ENCODE results near the gene PAPPA2.

PAPPA2 gene

DNA sequence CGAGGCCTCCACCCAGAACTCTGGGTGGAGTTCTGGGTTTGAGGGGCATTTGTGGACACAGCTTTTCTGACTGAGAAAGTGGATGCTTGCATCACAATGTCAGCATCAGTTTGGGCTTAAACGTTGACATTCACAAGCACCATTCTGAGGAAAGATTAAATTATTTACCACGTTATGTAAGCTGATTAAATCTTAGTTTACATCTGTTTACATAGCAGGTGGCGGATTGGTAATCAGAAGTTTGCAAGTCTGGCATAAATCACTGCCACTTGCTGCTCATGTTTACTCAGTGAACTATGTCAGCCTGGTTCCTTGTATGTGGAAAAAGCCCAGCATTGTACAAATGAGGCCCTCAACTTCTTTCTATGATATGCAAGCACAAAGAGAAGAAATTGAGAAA lies 310.1 kb downstream of the PAPPA2 start:
- no peak for DNase-seq

DNA sequence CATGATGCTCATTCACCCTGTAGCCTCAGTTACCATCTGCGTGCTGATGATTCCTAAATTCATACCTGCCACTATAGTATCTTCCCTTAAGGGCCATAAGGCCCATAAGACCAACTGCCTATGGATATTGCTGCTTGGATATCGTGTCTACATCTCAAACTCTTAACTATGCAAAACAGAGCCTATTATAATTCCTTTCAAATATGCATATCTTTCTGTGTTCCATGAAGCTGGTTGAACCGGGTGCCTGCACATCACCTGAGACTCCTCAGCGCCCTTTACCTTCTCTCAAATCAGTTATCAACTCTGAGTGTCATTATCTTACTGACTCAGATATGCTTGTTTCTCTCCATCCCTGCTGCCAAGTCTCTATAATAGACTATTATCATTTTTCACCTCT lies 311.2 kb downstream of the PAPPA2 start:
- DNase-seq: no peak

DNA sequence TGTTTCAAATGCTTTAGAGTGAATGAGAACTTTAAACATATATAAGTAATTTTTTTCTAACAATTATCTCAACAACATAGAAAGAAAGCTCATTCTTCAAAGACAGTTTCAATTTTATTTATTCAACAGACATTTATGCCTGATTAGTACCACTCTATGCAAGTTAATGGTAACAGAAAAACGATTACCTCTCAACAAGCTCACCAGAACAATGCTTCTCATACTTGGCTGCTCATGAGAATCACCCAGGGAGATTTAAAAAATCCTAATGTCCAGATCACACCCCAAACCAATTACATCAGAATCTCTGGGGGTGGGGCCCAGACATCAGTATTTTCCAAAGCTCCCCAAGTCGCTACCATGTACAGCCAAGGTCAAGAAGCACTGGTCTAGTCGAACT lies 312.4 kb downstream of the PAPPA2 start:
- DNase-seq: no peak

DNA sequence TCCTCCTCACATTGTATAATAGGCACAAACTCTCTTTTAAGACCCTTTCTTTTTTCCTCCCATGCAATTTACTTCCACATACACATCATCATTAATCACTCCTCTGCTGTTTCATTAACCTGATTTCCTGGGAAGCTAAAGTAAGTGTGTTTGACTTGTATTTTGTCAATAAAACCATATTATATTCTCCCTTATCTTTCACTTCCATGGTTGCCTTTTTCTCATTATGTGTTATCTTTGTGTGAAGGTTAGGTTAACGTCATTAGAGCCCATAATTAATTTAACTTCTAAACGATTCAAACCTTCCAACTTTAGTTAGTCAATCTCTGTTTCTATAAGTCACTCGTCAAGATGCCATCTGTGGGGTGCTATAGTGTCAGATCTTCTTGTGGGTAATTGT lies 313.0 kb downstream of the PAPPA2 start:
- no peak for DNase-seq

DNA sequence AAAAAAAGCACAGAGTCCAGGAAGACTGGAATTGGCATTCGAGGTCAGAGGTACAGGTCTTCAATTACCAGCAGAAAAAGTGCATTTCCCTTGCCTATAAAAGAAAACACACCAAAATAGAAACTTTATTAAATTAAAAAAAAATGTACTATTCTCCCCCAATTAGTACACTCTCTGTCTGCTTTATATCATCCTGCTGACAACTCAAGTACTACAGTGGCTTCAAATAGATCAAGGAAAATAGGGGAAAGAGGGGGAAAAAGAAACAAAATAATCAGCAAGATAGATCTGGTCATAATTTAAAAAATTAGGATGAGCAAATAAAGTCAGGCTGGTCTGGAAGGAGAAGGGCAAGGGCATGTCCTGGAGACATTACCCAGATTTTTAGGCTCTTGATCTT lies 315.1 kb downstream of the PAPPA2 start:
- no peak for DNase-seq

DNA sequence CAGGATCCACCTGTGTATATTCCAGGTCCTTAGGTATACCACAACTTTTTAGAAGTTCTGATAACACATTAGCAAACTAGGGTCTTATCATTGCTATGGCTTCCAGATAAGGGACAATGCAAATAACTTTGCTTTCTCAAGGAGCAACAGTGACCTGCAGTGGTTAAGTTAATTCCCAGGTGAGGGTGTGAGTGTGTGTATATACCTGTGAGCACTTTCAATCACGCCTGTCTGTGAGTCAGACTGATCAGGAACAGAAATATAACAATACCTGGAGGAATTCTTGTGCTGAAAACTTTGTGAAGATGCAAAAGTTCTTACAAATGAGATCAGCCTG lies 317.0 kb downstream of the PAPPA2 start:
- DNase-seq: no peak

DNA sequence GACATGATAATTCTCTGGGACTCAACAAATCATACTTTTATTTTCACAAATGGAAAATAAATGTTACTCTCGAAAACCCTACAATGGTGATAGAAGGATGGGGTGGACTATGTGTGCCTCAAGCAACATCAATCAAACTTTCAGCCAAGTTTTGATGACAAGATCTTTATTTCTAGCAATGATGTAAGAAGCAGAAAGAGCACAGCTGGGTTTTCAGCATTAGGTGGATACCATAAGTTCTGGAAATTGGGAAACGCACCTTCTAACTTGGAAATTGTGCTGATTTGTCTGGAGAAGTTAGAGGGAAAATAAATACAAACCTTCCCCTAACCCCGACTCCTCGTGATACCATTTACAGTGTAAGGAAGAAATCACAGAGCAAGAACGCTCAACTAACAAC lies 320.3 kb downstream of the PAPPA2 start:
- DNase-seq: no peak

DNA sequence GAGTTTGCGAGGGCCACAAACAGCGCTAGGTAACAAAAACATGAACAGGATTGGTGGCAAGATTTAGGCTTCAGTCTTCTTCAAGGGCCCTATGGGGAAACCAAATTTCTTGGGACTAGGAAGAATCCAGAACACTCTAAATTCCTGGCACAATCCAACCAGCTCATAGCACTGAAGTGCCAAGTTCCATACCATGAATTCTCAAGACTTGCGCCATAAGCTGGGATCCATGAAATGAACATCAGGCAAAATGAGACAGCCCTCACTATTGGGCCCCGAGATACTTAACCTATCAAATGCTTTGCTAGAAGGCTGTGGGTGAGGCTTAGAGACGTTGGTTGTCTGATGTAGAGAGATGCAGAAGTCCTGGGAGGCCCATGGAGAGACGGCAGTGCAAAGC lies 322.1 kb downstream of the PAPPA2 start:
- DNase-seq: no peak

DNA sequence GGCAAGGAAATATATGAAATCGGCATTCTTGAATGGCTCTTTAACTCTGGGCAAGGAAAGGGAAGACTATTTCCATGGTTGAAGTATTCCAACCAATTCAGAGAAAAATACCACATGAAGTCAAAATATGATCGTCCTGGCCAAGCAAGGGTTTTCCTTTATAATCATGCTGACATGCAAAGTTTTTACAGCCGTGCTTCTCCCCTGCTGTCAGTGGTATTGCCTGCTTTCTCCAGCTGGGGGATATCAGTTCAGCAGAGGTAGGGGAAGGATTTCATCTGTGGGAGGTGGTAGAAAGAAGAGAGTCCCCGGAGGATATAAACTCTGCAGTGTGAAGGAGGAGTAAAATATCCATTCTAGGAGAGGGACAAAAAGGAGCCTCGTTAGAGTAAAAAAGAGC lies 322.8 kb downstream of the PAPPA2 start:
- DNase-seq: no peak

DNA sequence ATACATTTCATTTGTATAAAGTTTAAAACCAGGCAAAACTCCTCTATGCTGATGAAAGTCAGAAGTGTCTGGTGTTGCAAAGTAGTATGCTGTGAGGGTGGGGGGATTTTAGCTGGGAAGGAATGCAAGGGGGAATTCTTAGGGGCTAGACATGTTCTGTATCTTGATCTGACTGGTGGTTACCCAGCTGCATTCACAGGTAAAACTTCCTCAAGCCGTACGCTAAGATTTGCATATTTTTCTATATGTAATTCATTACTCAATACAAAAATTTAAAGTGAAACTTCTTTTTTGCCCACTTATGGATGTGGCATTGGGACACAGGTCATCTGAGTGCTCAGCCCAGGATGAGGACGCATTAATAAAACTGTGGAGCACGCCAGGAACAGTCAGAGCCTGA lies 323.3 kb downstream of the PAPPA2 start:
- DNase-seq: no peak

DNA sequence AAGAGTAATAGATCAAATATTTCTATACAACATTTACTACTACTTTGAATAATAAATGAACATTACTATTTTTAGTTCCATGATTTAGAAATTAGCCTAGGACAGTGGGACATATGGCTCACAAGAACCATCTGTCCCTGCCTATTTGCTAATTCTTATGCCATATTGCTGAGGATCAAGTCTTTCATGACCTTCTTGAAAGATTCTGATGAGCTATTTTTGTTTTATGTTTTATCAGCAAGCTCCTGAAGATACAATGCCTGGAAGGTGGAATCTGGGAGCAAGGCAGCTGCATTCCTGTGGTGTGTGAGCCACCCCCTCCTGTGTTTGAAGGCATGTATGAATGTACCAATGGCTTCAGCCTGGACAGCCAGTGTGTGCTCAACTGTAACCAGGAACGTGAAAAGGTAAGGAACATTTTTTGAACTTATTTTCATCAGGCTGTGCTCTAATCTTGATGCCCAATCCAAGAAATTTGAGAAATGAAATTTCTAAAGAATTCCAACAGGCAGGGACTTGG lies 326.7 kb downstream of the PAPPA2 start:
- no peak for DNase-seq

DNA sequence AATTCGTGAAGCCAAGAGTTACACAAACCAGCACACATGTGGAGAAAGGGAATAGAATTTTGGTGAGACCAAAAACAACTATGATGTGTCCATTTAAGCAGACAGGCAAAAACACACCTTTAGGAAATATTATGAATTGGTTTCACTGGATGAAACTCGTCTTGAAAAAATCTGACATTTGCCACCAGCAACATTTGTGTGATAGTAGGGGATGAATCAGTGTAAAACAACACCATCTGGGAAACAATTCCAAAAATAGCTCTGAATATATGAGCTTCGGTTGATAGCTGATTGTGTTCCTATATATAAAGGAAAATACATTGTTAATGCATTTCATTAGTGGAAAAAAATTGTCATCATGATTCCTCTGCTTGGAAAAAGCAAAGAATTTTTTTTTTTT lies 327.8 kb downstream of the PAPPA2 start:
- no peak for DNase-seq

DNA sequence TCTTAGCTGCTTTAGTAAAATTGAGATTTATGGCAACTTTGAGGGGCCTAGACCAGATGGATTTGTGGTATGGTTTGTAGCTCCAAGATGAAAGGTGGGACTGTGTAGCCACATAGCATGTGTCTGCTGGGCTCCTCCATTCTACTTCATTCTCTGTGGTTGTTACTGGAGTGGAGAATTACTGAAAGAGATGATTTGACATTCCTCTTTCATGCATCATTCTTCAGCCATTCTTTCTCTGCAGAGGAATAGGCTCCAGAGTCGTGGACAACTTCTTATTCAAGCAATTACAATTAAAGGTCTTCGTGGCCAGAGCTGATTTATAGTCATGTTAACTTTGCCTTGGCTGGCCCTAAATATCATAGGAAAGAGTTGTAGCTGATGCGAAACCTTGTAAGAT lies 328.9 kb downstream of the PAPPA2 start:
- DNase-seq: no peak

DNA sequence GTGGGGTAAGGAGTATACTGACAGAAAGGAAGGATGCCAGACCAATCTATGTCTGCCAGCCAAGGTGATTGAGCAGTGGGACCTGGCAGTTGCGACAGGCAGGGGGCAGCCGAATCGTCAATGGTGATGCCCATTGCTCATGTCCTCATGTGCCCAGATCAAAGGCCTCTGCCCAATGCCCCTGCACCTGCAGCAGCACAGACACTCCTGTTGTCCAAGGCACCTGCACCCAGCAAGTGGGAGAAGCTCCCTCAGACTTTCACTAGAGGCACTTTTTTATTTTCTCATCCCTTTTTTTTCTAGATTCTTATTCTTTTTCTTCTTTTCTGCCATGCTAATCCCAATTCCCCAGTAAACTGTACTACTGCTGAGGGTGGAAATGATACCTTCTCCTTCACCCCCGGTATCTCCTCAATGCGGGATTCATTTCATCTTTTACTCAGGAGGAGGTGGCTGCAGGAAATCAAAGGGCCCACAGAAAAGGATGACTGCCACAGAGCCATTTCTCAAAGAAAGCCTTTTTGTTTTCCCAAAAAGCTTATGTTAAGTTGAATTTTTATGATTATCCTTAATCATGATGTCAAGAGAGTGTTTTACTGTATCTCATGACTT lies 332.0 kb downstream of the PAPPA2 start:
- DNase-seq: no peak

DNA sequence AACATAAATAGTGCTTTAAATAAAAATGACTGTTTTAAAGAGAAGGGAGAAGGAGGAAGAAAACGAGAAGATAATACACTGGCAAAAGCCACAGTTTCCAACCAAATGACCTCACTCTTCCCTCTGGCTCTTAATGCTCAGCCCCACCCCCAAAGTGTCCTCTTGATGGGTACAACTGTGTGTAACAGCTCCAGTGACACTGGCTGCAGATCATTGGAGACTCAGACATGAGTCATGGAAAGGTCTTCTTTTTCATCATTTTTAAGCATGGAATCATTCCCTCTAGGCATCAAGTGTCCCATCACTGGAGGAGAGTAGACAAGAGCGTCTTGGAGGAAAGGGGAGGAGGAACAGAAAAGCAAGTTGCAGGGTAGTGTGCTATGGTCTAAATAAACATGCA lies 333.0 kb downstream of the PAPPA2 start:
- DNase-seq: no peak

DNA sequence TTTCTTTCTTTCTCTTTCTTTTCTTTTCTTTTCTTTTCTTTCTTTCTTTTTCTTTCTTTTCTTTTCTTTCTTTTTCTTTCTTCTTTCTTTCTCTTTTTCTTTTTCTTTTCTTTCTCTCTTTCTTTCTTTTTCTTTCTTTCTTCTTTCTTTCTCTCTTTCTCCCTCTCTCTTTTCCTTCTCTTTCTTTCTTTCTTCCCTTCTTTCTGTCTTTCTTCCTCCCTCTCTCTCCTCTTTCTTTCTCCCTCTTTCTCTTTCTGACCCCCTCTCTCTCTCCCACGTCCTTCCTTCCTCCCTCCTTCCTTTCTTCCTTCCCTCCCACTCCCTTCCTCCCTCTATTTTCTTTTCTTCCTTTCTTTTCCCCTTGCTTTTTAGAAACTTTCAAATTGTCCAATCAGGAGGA lies 333.6 kb downstream of the PAPPA2 start:
- no peak for DNase-seq

DNA sequence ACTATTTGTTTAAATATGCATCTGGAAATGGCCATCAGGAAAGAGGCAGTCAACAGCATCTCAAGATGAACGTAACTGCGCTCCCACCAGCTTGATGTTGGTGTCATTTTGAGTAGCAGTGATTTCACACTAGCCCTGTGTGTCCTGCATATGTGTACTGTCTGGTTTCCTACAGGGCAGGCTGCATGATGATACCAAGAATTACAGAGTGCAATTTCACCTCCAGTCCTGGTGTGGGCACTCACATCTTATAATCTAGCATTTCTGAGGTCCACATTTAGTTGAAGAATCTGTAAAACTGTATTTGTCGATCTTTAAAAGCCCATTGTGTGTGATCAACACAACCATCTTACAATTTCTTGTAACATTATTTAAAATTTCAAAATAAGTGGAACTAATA lies 336.4 kb downstream of the PAPPA2 start:
- no peak for DNase-seq

DNA sequence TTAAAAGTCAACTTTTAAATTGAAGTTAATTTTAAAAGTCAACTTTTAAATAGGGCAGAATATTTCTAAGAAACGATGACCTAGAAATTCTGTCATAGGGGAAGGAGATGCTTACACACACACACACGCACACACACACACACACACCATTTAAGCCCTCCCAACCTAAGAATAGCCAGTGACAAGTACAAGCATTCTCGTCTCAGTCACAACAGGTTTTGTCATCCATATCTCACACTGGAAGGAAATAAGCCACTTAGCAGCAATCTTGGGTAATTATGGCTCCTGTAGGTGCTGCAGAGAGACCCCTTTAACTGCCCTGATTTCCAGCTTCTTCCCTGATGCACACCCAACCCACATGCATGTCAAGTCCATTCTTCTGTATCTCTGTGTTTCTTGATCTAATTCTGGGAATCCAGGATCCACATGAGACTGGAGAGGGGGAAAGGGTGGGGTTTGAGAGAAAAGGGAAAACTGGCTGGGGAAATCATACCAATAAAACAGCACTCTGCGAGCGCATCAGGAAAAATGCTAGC lies 338.1 kb downstream of the PAPPA2 start:
- no peak for DNase-seq

DNA sequence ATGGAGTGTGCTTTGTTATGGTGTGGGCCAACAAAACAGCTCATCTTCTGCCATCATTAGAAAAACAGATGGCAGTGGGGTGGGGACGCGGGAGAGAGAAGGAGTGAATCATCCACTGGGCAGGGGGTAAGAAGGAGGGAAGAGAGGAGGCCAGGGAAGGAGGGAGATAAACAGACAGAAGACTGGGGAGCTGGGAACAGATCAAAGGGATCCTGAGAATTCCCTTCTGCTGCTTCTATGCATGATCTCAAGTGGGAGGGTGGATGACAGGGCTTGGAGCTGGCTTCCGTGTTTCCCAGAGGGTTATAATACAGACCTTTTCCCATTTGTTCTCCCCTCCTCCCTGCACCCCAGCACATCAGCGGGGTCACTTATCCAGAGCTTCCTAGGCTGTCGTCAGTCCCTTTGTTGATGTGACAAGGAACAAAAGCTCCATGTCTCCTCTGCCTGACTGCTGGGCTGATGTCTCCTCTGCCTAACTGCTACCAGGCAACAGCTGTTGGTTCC lies 338.6 kb downstream of the PAPPA2 start:
- DNase-seq: no peak

DNA sequence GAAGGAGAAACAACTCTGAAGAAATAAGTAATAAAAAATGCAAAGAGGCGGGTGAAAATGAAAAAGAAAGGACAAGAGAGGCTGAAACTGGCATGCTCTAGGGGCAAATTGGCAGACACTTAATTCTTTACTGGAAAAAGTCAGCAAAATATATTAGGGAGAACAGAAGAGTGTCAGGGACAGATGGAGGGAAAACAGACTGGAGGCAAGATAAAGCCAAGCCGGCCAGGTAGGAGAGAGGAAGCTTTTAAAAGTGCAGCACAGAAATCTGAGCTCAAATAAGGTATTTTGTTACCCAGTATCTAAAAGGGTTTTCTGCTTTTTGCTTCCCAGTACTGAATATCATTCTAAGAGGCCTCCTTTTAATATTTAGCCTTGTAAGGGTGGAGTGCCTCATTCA lies 339.3 kb downstream of the PAPPA2 start:
- no peak for DNase-seq

DNA sequence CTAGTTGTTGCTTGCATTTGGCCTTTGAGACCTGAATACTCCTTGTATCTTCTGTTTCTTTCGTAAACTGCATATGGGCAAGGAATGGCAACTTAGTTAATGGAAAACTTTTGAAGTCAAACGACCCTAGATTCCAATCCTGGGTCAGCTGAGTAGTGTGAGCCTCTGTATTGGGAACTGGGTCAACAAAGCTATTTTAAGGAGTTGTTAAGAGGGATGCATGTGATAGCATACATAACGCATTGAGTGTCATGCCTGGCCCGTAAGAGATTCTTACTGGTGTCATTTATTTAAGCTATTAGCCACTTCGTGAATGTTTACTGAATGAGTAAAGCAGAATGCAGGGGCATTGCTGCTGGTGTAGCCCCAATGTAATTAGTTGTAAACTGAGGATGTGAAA lies 340.1 kb downstream of the PAPPA2 start:
- DNase-seq: no peak

DNA sequence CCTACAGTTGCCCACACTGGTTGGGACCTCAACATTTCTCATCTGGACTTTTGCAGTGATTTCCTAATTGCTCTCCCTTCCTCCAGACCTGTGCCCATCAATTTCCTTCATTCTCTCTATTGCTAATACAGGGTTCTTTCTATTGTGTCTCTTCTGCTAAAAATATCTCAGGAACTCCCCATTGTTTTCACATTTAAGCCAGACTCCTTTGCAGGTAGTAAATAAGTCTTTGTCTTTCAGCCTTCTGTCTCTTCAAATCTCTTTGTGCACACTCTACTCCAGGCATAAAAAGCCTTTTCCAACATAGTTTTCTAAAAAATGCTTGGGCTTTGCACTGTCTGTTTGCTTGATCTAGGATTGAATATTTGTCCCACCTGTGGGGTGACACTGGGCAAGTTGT lies 340.6 kb downstream of the PAPPA2 start:
- no peak for DNase-seq

DNA sequence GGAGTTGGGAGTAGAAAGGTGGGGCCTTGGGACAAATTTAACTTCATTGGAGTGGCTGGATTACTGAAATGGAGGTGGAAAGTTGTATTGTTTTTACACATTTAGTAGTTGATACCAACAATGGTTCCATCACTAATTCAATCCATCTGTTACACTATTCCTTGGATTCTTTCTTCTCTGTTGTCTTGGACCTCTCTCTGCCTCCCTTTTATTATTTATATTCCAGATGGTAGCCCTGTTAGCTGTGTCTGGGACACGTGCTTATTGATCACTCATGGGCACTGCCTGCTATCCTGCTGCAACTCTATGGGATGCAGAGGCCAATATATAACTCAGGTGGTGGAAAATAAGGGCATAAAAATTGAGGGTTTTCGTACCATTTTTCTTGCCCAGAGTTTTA lies 346.3 kb downstream of the PAPPA2 start:
- DNase-seq: no peak

DNA sequence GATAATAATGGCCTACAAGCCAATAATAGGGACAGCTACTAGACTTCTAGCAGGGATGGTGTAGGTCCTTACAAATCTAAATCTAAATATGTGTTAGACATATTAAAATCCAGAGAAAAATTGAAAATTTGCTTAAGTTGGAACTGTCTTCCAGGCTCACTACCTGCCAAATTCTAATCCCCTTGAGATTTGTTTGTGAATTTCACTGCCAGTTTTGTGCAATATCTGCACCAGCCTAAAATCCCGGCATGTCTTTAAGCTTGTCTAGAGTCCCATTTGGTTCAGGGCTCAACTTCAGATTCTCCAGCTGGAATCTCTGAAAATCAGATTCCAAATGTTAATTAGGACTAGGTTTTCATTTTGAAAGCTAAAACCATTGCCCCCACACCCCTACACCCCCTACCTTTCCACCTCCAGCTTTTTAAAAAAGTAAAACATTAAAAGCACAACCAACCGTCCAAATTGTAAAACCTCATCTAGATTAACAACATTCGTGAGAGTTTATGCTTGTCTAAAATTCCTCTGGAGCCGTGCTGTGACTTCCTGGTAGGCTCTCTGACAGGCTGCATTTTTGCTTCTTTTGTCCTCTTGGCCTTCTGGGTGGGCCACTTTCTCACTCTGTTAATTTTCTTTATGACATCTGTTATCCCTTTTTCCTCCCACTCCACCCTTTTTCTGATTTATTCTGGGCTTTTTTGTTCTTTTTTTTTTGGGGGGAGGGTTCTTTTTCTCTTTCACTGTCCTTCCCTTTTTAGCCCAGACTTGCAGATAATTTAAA lies 348.7 kb downstream of the PAPPA2 start:
- DNase-seq: no peak

DNA sequence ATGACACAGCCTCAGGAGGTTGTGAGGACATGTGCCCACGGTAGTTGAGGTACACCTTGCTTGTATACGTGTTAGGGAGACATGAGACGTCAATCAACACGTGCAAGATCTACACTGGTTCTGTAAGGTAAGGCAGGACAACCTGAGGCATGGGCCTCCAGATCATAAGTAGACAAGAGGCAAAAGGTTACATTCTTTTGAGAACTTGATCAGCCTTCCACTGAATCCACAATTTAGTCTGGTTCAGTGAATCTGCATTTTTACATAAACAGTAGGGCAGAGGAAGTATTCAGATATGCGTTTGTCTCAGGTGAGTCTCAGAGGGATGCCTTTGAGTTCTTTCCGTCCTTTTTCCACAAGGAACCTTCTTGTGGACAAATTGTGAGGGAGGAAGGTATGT lies 352.6 kb downstream of the PAPPA2 start:
- no peak for DNase-seq
